ENCODE measurements around the gene FAM210A.

Gene FAM210A

DNA sequence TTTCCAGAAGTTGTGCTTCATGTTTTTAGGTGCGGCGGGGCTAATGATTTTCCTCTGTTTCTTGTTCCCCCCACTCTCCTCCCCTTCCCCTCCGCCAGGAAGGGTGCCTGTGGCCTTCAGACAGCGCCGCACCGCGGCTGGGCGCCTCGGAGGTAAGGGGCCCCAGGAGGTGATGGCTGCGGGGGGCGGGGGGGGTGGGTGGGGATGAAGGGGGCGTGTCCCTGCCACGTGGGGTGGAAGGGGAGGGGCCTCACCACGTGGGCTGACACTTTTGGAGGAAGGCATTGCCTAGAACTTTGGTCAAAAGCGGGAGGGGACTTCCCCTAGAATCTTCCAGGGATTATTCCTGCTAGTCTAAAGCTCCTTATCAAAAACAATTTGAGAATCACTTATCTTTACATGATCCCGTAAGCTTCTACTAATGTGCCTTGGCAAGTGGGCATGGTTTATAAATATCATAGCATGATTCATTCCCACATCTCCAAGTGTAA is 83.1 kb downstream of the FAM210A start:
- no peak for DNase-seq

DNA sequence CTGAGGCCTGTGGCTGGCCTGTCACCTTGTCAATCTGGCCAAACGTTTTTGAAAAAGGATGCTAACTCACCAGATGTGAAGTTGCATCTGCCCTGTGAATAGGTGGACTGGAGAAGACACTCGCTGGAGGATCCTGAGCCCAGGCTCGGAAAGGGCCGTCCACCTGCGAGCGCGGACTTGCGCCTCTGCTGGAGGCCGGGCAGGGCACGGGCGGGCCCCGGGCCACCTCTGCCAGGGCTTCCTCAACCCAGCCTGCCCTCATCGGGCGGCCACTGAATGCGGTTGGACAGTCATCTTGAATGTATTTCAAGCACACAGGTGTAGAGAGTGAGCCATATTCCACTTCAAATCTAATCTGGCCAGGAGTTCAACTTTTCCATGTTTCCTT is 83.9 kb downstream of the FAM210A start:
- DNase-seq, result no peak

GRCh38 chr18:13641551-13642439 is 84.6 kb downstream of the FAM210A start:
- no peak for DNase-seq

DNA sequence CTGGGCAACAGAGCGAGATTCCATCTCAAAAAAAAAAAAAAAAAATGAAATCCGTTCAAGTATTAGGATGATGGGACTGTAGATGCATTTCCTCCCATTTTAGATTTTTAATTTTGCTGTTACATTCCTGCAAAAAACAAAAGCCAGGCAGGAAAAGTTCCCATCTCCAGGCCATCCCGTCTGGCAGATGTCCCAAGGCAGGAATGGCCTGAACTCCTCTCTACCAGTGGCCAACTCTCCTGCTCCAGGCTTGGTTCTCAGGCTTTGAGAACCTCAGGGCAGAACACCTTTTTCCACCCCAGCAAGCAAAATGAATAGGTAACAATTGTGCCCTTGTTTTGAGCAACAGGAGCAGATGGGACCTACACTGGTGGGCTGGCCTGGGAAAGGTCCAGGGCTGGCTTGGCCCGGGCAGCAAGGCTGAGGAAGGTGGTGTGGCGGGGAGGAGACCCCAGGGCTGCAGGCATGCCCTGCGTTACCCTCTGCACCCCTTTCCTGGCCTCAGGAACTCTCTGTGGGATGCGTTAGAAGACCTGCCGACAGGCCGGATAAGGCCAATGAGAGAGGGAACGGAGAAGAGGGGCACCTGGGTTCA is 86.0 kb downstream of the FAM210A start:
- DNase-seq, result no peak

- no peak for DNase-seq
These were observed 87.4 kb downstream of the FAM210A start for GRCh38 chr18:13638719-13639595.

DNA sequence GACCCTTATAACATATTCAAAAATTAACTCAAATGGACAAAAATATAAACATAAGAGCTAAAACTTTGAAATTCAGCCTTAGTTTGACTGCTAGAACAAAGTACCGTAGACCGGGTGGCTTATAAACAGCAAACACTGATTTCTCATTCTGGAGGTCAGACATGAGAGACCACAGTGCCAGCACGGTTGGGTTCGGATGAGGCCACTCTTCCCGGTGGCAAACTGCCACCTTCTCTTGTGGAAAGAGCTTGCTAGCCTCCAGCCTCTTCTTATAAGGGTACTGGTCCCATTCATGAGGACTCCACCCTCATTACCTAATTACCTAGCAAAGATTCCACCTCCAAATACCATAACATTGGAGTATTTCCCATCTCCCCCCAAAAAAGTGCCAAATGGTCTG is 91.3 kb downstream of the FAM210A start:
- DNase-seq, result no peak

GRCh38 chr18:13633700-13634099 is 92.7 kb downstream of the FAM210A start:
- DNase-seq, result no peak

DNA sequence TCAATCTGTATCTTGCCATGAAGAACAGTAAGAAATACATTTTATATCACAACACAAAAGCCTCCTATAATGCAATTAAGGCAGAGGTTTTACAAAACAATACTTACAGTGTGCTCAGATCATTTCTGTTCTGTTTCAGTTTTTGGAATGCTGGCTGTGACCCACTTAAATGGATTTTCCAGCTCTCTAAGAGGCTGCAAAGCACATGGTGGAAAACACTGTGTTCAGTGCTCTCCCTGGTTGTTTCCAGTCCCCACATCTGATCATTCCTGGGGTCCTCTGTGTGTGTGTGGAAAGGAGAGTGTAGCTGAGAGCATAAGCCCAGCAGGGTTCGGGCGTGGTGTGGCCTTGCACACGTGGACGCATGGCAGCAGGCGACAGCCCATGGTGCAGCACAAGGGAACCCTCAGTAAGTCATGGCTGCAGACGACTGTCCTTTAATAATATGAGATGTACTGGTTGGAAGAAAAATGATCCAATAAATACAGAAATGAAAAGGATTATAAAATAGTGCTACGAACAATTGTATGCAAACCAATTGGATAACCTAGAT is 95.6 kb downstream of the FAM210A start:
- DNase-seq, result no peak

GRCh38 chr18:13629841-13630715 is 96.3 kb downstream of the FAM210A start:
- peak; percentile 52 to 62 for DNase-seq

GRCh38 chr18:13628211-13628610 is 98.1 kb downstream of the FAM210A start:
- peak in 1 of 2 experiments; percentile 0 for DNase-seq

DNA sequence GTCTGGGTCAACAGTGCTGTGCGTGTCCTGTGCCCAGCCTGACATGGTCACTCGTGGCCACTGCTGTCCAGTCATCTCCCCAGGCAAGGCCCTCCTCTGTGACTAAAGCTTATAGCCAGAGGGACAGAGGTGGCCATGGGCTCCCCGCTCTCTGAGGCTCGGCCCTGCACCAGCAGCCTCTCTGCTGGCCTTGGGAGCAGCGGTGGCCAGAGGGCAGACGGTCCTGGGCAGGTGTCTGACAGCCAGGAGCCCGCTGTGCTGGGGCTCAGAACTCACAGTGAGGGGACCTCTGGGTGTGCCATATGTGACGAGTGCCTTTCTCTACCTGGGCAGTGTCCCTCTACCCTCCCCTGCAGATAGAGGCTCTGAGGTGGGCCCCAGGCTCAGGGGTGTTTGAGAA is 98.7 kb downstream of the FAM210A start:
- DNase-seq, result no peak

DNA sequence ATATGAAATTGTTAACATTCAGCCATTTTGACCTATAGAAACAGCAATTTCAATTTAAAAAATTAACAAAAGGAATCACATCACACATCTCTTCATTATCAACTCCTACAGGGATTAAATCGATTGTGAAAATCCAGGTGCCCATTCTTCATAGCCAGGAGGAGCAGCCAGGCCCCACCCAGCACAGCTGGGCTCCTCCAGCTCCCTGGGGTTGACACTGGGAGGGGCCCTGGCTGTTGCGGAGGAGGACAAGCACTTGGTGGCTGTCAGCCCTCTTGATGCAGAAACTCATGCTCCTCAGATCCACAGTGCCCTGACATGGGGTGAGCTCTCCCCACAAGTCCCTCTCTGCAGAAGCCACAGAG is 99.8 kb downstream of the FAM210A start:
- no peak for DNase-seq

GRCh38 chr18:13625843-13626543 is 100.4 kb downstream of the FAM210A start:
- DNase-seq, result no peak

GRCh38 chr18:13625355-13625754 is 101.0 kb downstream of the FAM210A start:
- DNase-seq, result no peak

DNA sequence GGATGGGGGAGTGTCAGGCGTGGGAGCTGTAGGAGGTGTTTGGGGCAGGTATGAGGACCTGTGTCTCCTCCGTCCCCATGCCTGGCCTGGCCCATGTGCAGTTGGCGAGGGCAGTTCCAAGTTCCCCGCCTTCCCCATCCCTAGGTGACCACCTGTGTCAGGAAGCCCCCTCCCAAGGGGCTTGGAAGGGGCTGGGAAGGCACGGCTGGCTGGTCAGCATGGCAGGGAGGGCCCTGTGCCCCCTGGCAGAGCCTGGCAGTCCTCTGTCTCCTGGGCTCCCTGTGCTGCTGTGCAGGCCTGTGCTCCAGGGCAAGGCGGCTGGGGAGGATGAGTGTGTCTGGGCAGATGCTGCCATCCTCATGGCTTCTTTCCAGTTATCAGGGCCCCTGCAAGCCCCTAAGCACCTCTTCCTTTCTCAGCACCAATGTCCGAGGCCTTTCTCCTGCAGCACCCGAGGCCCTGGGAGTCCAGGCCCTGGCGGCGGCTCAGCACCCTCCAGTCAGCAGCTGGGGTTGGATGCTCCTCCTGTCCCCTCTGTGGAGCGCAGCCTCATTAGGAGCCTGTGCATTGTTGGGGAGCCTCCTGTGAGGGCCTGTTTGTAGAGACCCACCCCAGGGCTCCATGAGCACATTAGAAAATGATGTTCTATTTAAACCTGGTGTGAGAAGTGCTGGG is 101.7 kb downstream of the FAM210A start:
- no peak for DNase-seq

DNA sequence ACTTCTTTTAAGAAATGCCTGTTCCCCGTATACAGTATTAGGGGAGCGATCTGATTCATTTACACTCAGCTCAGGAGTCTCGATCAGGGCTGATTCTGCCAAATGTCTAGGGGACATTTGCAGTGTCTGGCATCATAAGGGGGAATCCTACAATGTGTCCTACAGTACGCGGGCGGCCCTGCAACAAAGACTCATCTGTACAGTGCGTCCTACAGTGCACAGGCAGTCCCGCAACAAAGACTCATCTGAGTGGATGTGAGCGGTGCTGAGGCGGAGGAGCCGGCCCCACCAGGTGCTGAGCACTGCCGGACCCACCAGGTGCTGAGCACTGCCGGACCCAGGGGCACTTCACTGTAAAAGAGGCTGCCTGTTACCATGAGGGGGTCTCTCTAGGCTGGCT is 102.5 kb downstream of the FAM210A start:
- no peak for DNase-seq

GRCh38 chr18:13623348-13623747 is 103.0 kb downstream of the FAM210A start:
- DNase-seq, result no peak

GRCh38 chr18:13622751-13623150 is 103.6 kb downstream of the FAM210A start:
- no peak for DNase-seq

DNA sequence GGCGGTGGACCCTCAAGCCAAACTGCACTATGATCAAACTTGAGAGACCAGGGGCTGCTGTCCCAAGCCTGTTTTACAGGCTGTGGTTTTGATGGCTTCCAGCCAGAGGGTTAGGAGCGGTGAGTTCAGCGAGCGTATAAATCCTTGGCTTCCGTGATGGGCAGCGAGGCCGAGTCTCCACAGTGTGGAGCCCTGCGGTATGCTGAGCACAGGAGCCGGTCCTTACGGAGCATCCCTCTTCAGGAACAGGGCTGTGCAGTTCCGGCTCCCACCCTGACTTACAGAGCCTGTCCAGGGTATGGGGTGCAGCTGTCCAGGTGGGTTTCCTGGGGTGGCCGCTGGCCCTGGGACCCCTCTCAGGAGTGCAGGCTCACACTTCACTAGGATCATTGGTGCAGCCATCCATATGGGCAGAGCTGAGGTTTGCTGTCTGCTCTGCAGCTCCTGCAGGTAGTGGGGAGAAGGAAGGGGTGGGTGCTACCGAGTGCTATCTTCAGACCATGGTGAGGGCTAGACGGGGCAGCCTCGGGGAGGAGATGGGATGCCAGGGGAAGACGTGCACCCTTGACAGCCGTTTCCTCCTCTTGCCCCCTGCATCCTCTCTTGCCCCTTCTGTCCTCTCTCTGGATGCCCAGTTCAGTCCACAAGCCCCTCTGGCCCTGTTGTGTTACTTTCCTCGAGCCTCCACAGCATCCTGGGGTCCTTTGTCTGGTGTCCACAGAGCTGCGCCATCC is 104.3 kb downstream of the FAM210A start:
- no peak for DNase-seq

GRCh38 chr18:13621446-13621849 is 104.9 kb downstream of the FAM210A start:
- no peak for DNase-seq

All from NCI-H2081 (cell line).